ENCODE results near the gene REEP5. TPM values are rescaled to one million over a fixed set of nuclear protein-coding genes. Genes with fewer than 3 reads are reported as not detected.

Gene REEP5
- total and polyA plus RNA-seq, 12 donors = 90.2 to 169 (median 132) TPM

GRCh38 chr5:112847306-112847705 lies 74.7 kb downstream of the REEP5 start:
- intact Hi-C loops (cut with DNase I) = loop anchor here in 4 of 10 donors (5.0 to 10.0 kb wide), 2 partner anchors 293 to 295 kb away; no protein-coding TSS in a partner anchor
- TF ChIP-seq CTCF (IDR thresholded peaks at IDR 0.05) = no peak
- DNase-seq = no peak
- Histone ChIP-seq H3K36me3 (no peaks in the 10 kb centered on the region), H3K9me3 (no peaks in the 10 kb centered on the region), H3K4me1 (peaks cover 0 to 7% (median 0%) of the 10 kb centered on the region in 9 donors), H3K27me3 (peaks cover 0 to 4% (median 0%) of the 10 kb centered on the region in 7 donors), H3K27ac (no peak overlapping the region), H3K4me3 (no peak overlapping the region)
- no peak for ATAC-seq

- intact Hi-C loops (cut with DNase I) = loop anchor here in 4 of 10 donors (5.0 to 10.0 kb wide), 2 partner anchors 292 to 294 kb away; no protein-coding TSS in a partner anchor
These were observed 75.5 kb downstream of the REEP5 start for GRCh38 chr5:112846556-112846955.

GRCh38 chr5:112844489-112844888 lies 77.5 kb downstream of the REEP5 start:
- DNase-seq = no peak
- Histone ChIP-seq H3K4me3 (no peak overlapping the region), H3K27ac (no peak overlapping the region), H3K27me3 (peaks cover 0 to 4% (median 0%) of the 10 kb centered on the region in 7 donors), H3K36me3 (peaks cover 0 to 15% (median 0%) of the 10 kb centered on the region in 9 donors), H3K9me3 (no peaks in the 10 kb centered on the region), H3K4me1 (peaks cover 0 to 7% (median 0%) of the 10 kb centered on the region in 9 donors)
- TF ChIP-seq CTCF (IDR thresholded peaks at IDR 0.05) = no peak
- 88 to 96% methylated on average over 1 of the region's 1 CpG for WGBS, 2 donors
- no peak for ATAC-seq
- intact Hi-C loops (cut with DNase I) = loop anchor here in 3 of 10 donors (5.0 to 10.0 kb wide), 2 partner anchors 232 to 290 kb away; no protein-coding TSS in a partner anchor

More at GRCh38 chr5:112846556-112846955, 75.5 kb downstream of the REEP5 start:
- H3K4me1 ChIP-seq = peaks cover 0 to 7% (median 0%) of the 10 kb centered on the region in 9 donors
- 82 to 85% methylated on average over 5 of the region's 5 CpGs for WGBS, 2 donors
- no peak overlapping the region for H3K4me3 ChIP-seq
- ATAC-seq (peak in 1 of 8 donors; percentile 22), DNase-seq (no peak)
- TF ChIP-seq CTCF (IDR thresholded peaks at IDR 0.05) = no peak
- H3K27me3 ChIP-seq = peaks cover 0 to 4% (median 0%) of the 10 kb centered on the region in 7 donors
- no peak overlapping the region for H3K27ac ChIP-seq
- no peaks in the 10 kb centered on the region for H3K36me3 ChIP-seq
- H3K9me3 ChIP-seq = no peaks in the 10 kb centered on the region

GRCh38 chr5:112833971-112834370 lies 88.1 kb downstream of the REEP5 start:
- Histone ChIP-seq H3K27ac (no peak overlapping the region), H3K27me3 (no peaks in the 10 kb centered on the region), H3K9me3 (no peaks in the 10 kb centered on the region), H3K4me1 (no peaks in the 10 kb centered on the region), H3K36me3 (peaks cover 0 to 97% (median 41%) of the 10 kb centered on the region in 9 donors), H3K4me3 (no peak overlapping the region)
- intact Hi-C loops (cut with DNase I) = no loop called here
- 98 to 99% methylated on average over 13 of the region's 13 CpGs for WGBS, 2 donors
- ATAC-seq (no peak), DNase-seq (no peak)
- no peak for TF ChIP-seq CTCF (IDR thresholded peaks at IDR 0.05)

Data from heart right ventricle (tissue), 16 donors.